AG20443 (cell line): ENCODE results near the gene FAM181A.

Source experiments
- DNase-seq: peaks from one replicate; pipeline ENCODE4 v3.0.0; 2012; ENCODE audit warnings: low spot score, mixed read lengths

Gene FAM181A

GRCh38 chr14:93978735-93979134 is 51.6 kb downstream of the FAM181A start:
- no peak for DNase-seq
